ENCODE measurements around the gene TCP11L2.

DNA sequence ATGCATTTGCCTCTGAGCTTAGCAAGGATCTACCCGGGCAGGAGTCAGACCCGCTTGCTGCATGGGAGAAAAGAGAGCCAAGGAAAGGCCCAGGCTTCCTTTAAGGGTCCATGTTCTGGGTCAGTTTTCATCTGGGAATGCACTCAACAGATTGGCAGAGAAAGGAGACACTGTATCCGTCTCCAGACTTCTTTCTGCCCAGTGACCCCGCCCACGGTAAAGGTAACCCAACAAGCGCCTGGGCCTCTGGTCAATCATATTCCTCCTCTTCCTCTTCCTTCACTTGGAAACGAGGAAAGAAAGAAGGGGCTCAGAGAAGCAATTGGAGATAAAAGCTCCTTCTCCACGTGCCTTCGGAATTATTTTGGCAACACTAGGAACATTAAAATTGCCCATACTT, 27.1 kb upstream of the TCP11L2 start:
- TF ChIP-seq POLR2AphosphoS5 (IDR thresholded peaks at IDR 0.05; ENCODE audit: borderline replicate concordance, low read depth, low read length) (no peak), EZH2 (IDR thresholded peaks at IDR 0.05) (no peak), FOXP2 (optimal IDR thresholded peaks at IDR 0.05; ENCODE audit: control extremely low read depth, extremely low read length, insufficient read depth) (no peak)
